K562 (cell line): ENCODE data around the gene PPT1. TPM values are rescaled to one million over a fixed set of nuclear protein-coding genes. Genes with fewer than 3 reads are reported as not detected.

Experiments used
- BHLHE40 ChIP-seq: IDR thresholded peaks from 2 replicates; pipeline ENCODE4 v1.6.1; 2011; ENCODE audit warnings: low read length, improper control_type of control experiment
- CBFB ChIP-seq: sonication (generic); formaldehyde crosslinking; IDR thresholded peaks from 2 replicates; pipeline ENCODE4 v1.4.0; 2020; ENCODE audit warnings: mild to moderate bottlenecking, missing genetic modification reagents
- CBX2 ChIP-seq: fragments of 200-600 bp; sonication (generic); IDR thresholded peaks from one replicate; pipeline ENCODE4 v1.6.1; 2012; ENCODE audit warnings: mild to moderate bottlenecking, low read length, inconsistent platforms; ENCODE audit not compliant: insufficient read depth, poor library complexity, severe bottlenecking
- DNMT1 ChIP-seq: fragments of 450-650 bp; IDR thresholded peaks from 2 replicates; pipeline ENCODE4 v1.6.1; 2016; ENCODE audit warnings: antibody characterized with exemption, mild to moderate bottlenecking
- ETV6 ChIP-seq, 3 experiments: fragments of 150-350 bp in 1 of 3; sonication (generic) in 1 of 3; formaldehyde crosslinking in 1 of 3; IDR thresholded peaks; 2 replicates each; pipeline versions ENCODE4 v1.6.1 to v1.8.0; 2014 to 2022; ENCODE audit warnings: borderline replicate concordance in 2 of 3, low read depth in 2 of 3, antibody characterized with exemption in 1 of 3, low read length in 1 of 3, mild to moderate bottlenecking in 1 of 3, missing genetic modification reagents in 1 of 3
- FOS ChIP-seq: IDR thresholded peaks from 3 replicates; pipeline ENCODE4 v1.6.1; 2011; ENCODE audit not compliant: insufficient read length; ENCODE audit errors: extremely low read depth
- HIVEP1 ChIP-seq: fragments of 250-450 bp; sonication (Bioruptor Pico); IDR thresholded peaks from 2 replicates; pipeline ENCODE4 v1.4.0; 2020; ENCODE audit warnings: mild to moderate bottlenecking
- HNRNPH1 ChIP-seq: fragments of 200-400 bp; formaldehyde crosslinking; optimal IDR thresholded peaks from 2 replicates; pipeline ENCODE3; 2017; ENCODE audit warnings: low read depth, mild to moderate bottlenecking, low read length, moderate library complexity
- MCM7 ChIP-seq, 2 experiments: fragments of 450-650 bp; IDR thresholded peaks; 2 replicates each; pipeline ENCODE4 v1.6.1; 2016 to 2018
- NFIC ChIP-seq: fragments of 450-650 bp; IDR thresholded peaks from 2 replicates; pipeline ENCODE4 v1.6.1; 2017; ENCODE audit warnings: mild to moderate bottlenecking, inconsistent platforms
- RBM17 ChIP-seq: fragments of 200-400 bp; formaldehyde crosslinking; IDR thresholded peaks from 2 replicates; pipeline ENCODE4 v1.6.1; 2017; ENCODE audit warnings: low read depth, mild to moderate bottlenecking, low read length, borderline replicate concordance
- RBM34 ChIP-seq: fragments of 200-400 bp; formaldehyde crosslinking; IDR thresholded peaks from 2 replicates; pipeline ENCODE4 v1.6.1; 2018; ENCODE audit warnings: low read length, borderline replicate concordance; ENCODE audit not compliant: insufficient read depth
- RUNX1 ChIP-seq: sonication (generic); IDR thresholded peaks from 2 replicates; pipeline ENCODE4 v1.6.1; 2016; ENCODE audit warnings: antibody characterized with exemption, low read depth
- SMARCB1 ChIP-seq: IDR thresholded peaks from 2 replicates; pipeline ENCODE4 v1.6.1; 2011; ENCODE audit warnings: improper control_type of control experiment, low read depth; ENCODE audit not compliant: insufficient read length
- U2AF1 ChIP-seq: fragments of 200-400 bp; formaldehyde crosslinking; optimal IDR thresholded peaks from 2 replicates; pipeline ENCODE3; 2017; ENCODE audit warnings: mild to moderate bottlenecking, low read depth, low read length, moderate library complexity
- USF1 ChIP-seq: sonication (generic); formaldehyde crosslinking; IDR thresholded peaks from 2 replicates; pipeline ENCODE4 v1.9.0; 2022; ENCODE audit warnings: mild to moderate bottlenecking, missing genetic modification reagents
- ZBTB1 ChIP-seq: sonication (generic); formaldehyde crosslinking; IDR thresholded peaks from 2 replicates; pipeline ENCODE4 v1.8.1; 2023; ENCODE audit warnings: missing genetic modification reagents, low read depth, mild to moderate bottlenecking, borderline replicate concordance
- ZC3H8 ChIP-seq: fragments of 450-650 bp; IDR thresholded peaks from 2 replicates; pipeline ENCODE4 v1.6.1; 2017
- ZKSCAN8 ChIP-seq: fragments of 200-800 bp; sonication (Bioruptor generic); IDR thresholded peaks from 2 replicates; pipeline ENCODE4 v1.6.1; 2016; ENCODE audit warnings: missing genetic modification characterization, missing compliant biosample characterization
- ZNF133 ChIP-seq: fragments of 250-450 bp; sonication (Bioruptor Pico); IDR thresholded peaks from 2 replicates; pipeline ENCODE4 v1.4.0; 2020; ENCODE audit warnings: mild to moderate bottlenecking
- ZNF184 ChIP-seq: sonication (generic); formaldehyde crosslinking; IDR thresholded peaks from 2 replicates; pipeline ENCODE4 v1.5.0; 2020; ENCODE audit warnings: missing genetic modification reagents
- ZNF311 ChIP-seq: fragments of 250-450 bp; sonication (Bioruptor Pico); IDR thresholded peaks from 2 replicates; pipeline ENCODE4 v1.4.0; 2020; ENCODE audit warnings: mild to moderate bottlenecking, moderate library complexity
- ZNF507 ChIP-seq: conservative IDR thresholded peaks from 2 replicates; pipeline ENCODE4 v1.6.1; 2017; ENCODE audit warnings: missing genetic modification characterization, missing compliant biosample characterization
- ZNF830 ChIP-seq: fragments of 250-450 bp; sonication (Bioruptor Pico); IDR thresholded peaks from 2 replicates; pipeline ENCODE4 v1.5.0; 2021; ENCODE audit warnings: mild to moderate bottlenecking
- polyA plus RNA-seq, 8 experiments: library from polyadenylated mRNA; depleted of rRNA in 4 of 8; stranded (reverse) in 5 of 8; unstranded in 3 of 8; fragments of >200 nt; fragmentation: Nextera tagmentation in 2 of 8; fragmentation: Illumina TruSeq in 1 of 8; extraction: Ambion mirVana in 2 of 8; extraction: Trizol in 1 of 8; gene quantifications; 2 replicates each; pipeline versions ENCODE4 v1.2.1 to v1.2.3, GENCODE V29; 2011 to 2014; ENCODE audit warnings: inconsistent platforms in 1 of 8, missing spikeins in 1 of 8
- total RNA-seq, 7 experiments: library from RNA; depleted of rRNA in 6 of 7; stranded (reverse); fragments of >200 nt in 6 of 7; fragmentation: Illumina TruSeq in 2 of 7; extraction: Trizol in 2 of 7; gene quantifications; 2 replicates each; pipeline versions ENCODE4 v1.2.1 to v1.2.3, GENCODE V29; 2011 to 2021; ENCODE audit warnings: low replicate concordance in 1 of 7
- TF ChIP-seq, protein P1 (sequence below), 2 experiments: fragments of 450-650 bp; conservative IDR thresholded peaks; 2 replicates each; pipeline ENCODE4 v1.6.1; 2017; ENCODE audit warnings: mild to moderate bottlenecking in 2 of 2, moderate library complexity in 2 of 2
- TF ChIP-seq, protein P2 (sequence below): sonication (generic); formaldehyde crosslinking; IDR thresholded peaks from 2 replicates; pipeline ENCODE4 v1.8.0; 2022; ENCODE audit warnings: mild to moderate bottlenecking, missing genetic modification reagents
- TF ChIP-seq, protein P3 (sequence below): fragments of 250-450 bp; sonication (Bioruptor Pico); IDR thresholded peaks from 2 replicates; pipeline ENCODE4 v1.8.0; 2021; ENCODE audit warnings: moderate library complexity, mild to moderate bottlenecking, inconsistent platforms

The PPT1 gene
- total and polyA plus RNA-seq, 9 of the 15 experiments (the other 6 are each of a cell fraction or from before 2014, with no cell fraction given): 72.2 to 285 (median 143) TPM

- TF ChIP-seq ZKSCAN8 (CRISPR knock-in tag): 0 out of 2 replicates have a peak, but pooled peaks have one; percentile 71
- no peak for TF ChIP-seq HNRNPH1
- no peak for TF ChIP-seq BHLHE40
- TF ChIP-seq USF1 (CRISPR knock-in tag): no peak
- no peak; the same call in none of the 2 replicates for TF ChIP-seq ZNF830
- no peak for TF ChIP-seq RBM17
- 0 out of 2 replicates have a peak, but pooled peaks have one; percentile 55 for TF ChIP-seq ZBTB1
- peak; percentile 37 for TF ChIP-seq NFIC
- TF ChIP-seq, protein P1, sequence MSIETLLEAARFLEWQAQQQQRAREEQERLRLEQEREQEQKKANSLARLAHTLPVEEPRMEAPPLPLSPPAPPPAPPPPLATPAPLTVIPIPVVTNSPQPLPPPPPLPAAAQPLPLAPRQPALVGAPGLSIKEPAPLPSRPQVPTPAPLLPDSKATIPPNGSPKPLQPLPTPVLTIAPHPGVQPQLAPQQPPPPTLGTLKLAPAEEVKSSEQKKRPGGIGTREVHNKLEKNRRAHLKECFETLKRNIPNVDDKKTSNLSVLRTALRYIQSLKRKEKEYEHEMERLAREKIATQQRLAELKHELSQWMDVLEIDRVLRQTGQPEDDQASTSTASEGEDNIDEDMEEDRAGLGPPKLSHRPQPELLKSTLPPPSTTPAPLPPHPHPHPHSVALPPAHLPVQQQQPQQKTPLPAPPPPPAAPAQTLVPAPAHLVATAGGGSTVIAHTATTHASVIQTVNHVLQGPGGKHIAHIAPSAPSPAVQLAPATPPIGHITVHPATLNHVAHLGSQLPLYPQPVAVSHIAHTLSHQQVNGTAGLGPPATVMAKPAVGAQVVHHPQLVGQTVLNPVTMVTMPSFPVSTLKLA (conservative IDR thresholded peaks at IDR 0.05): peak in 1 of 2 experiments; percentile 43; a peak in 2 of 4 replicates
- no peak; a peak in 1 of 4 replicates for TF ChIP-seq MCM7 (IDR thresholded peaks at IDR 0.05)
- no peak for TF ChIP-seq ZNF133
- peak; percentile 71 to 77; a peak in 3 of 4 replicates for TF ChIP-seq ETV6 (IDR thresholded peaks at IDR 0.05; ENCODE audit: borderline replicate concordance in 1 of 2, low read depth in 2 of 2, low read length in 1 of 2)
- TF ChIP-seq ETV6 (CRISPR knock-in tag; IDR thresholded peaks at IDR 0.05; ENCODE audit: borderline replicate concordance): no peak
- no peak for TF ChIP-seq ZNF311
- TF ChIP-seq, protein P2, sequence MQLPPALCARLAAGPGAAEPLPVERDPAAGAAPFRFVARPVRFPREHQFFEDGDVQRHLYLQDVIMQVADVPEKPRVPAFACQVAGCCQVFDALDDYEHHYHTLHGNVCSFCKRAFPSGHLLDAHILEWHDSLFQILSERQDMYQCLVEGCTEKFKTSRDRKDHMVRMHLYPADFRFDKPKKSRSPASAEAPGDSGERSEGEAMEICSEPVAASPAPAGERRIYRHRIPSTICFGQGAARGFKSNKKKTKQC (CRISPR knock-in tag): peak; percentile 82; the same call in 1 of the 2 replicates
- TF ChIP-seq RUNX1: no peak
- TF ChIP-seq DNMT1: no peak
- no peak for TF ChIP-seq SMARCB1
- TF ChIP-seq ZNF184: no peak
- TF ChIP-seq CBFB (CRISPR knock-in tag): peak; percentile 44; the same call in 1 of the 2 replicates
- TF ChIP-seq HIVEP1: no peak
- TF ChIP-seq RBM34: no peak
- TF ChIP-seq, protein P3, sequence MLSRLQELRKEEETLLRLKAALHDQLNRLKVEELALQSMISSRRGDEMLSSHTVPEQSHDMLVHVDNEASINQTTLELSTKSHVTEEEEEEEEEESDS: no peak
- no peak for TF ChIP-seq ZC3H8
- TF ChIP-seq FOS: no peak
- no peak for TF ChIP-seq U2AF1
- no peak for TF ChIP-seq CBX2
- no peak for TF ChIP-seq ZNF507 (tag)
Measured at GRCh38 chr1:40039757-40040510, 57.1 kb downstream of the PPT1 start (continued).
